H9 (cell line): ENCODE data around the gene NF1. TPM values are rescaled to one million over a fixed set of nuclear protein-coding genes. Genes with fewer than 3 reads are reported as not detected.

ENCODE experiments used
- DNase-seq: peaks from one replicate; pipeline ENCODE4 v3.0.0-alpha.2; 2017
- H2AFZ ChIP-seq: one replicate; pipeline ENCODE4 v1.6.1; 2013; ENCODE audit warnings: mild to moderate bottlenecking, low read length, control low read depth, moderate library complexity
- H2AK5ac ChIP-seq: 2 replicates; pipeline ENCODE4 v1.6.1; 2013; ENCODE audit warnings: low read length, control low read depth, mixed read lengths; ENCODE audit not compliant: insufficient read length
- H2BK120ac ChIP-seq: one replicate; pipeline ENCODE4 v1.6.1; 2013; ENCODE audit warnings: low read depth, mild to moderate bottlenecking, low read length, control low read depth, inconsistent platforms; ENCODE audit not compliant: poor library complexity, severe bottlenecking
- H2BK12ac ChIP-seq: 2 replicates; pipeline ENCODE4 v1.6.1; 2013; ENCODE audit warnings: low read length, control low read depth, mixed read lengths, low read depth; ENCODE audit not compliant: insufficient read length
- H2BK15ac ChIP-seq: 2 replicates; pipeline ENCODE4 v1.6.1; 2013; ENCODE audit warnings: low read depth, low read length, control low read depth
- H2BK20ac ChIP-seq: one replicate; pipeline ENCODE4 v1.6.1; 2013; ENCODE audit warnings: low read depth, mild to moderate bottlenecking, low read length, control low read depth, inconsistent platforms; ENCODE audit not compliant: poor library complexity, severe bottlenecking
- H2BK5ac ChIP-seq: 2 replicates; pipeline ENCODE4 v1.6.1; 2013; ENCODE audit warnings: low read length, control low read depth, mixed read lengths; ENCODE audit not compliant: insufficient read length
- H3K14ac ChIP-seq: 2 replicates; pipeline ENCODE4 v1.6.1; 2013; ENCODE audit warnings: low read length, control low read depth; ENCODE audit not compliant: insufficient read depth
- H3K18ac ChIP-seq: 2 replicates; pipeline ENCODE4 v1.6.1; 2013; ENCODE audit warnings: low read depth, mild to moderate bottlenecking, mixed read lengths, low read length, control low read depth; ENCODE audit not compliant: insufficient read length
- H3K23ac ChIP-seq: 2 replicates; pipeline ENCODE4 v1.6.1; 2013; ENCODE audit warnings: low read length, control low read depth, mixed read lengths, low read depth; ENCODE audit not compliant: insufficient read length
- H3K23me2 ChIP-seq: 2 replicates; pipeline ENCODE4 v1.6.1; 2013; ENCODE audit warnings: low read depth, mild to moderate bottlenecking, mixed read lengths, low read length, control low read depth; ENCODE audit not compliant: insufficient read length, poor library complexity, severe bottlenecking
- H3K27ac ChIP-seq: 2 replicates; pipeline ENCODE4 v1.5.1; 2013; ENCODE audit warnings: low read length, control low read depth, mixed read lengths, low read depth; ENCODE audit not compliant: insufficient read length
- H3K27me3 ChIP-seq: 2 replicates; pipeline ENCODE4 v1.6.1; 2013; ENCODE audit warnings: low read length, control low read depth, inconsistent platforms; ENCODE audit not compliant: insufficient read depth
- H3K4ac ChIP-seq: 2 replicates; pipeline ENCODE4 v1.6.1; 2013; ENCODE audit warnings: low read depth, mild to moderate bottlenecking, control low read depth, inconsistent platforms, low read length, moderate library complexity
- H3K4me1 ChIP-seq: 2 replicates; pipeline ENCODE4 v1.6.1; 2013; ENCODE audit warnings: low read length, control low read depth, inconsistent platforms; ENCODE audit not compliant: insufficient read depth
- H3K4me2 ChIP-seq: 2 replicates; pipeline ENCODE4 v1.6.1; 2013; ENCODE audit warnings: low read length, control low read depth, mixed read lengths; ENCODE audit not compliant: insufficient read length, insufficient read depth
- H3K56ac ChIP-seq: 2 replicates; pipeline ENCODE4 v1.6.1; 2013; ENCODE audit warnings: low read depth, mild to moderate bottlenecking, mixed read lengths, low read length, control low read depth; ENCODE audit not compliant: insufficient read length
- H3K79me1 ChIP-seq: 2 replicates; pipeline ENCODE4 v1.6.1; 2013; ENCODE audit warnings: low read depth, mild to moderate bottlenecking, moderate library complexity, low read length, control low read depth, inconsistent platforms; ENCODE audit not compliant: insufficient read depth, poor library complexity, severe bottlenecking
- H3K79me2 ChIP-seq: 2 replicates; pipeline ENCODE4 v1.6.1; 2013; ENCODE audit warnings: low read length, control low read depth, inconsistent platforms; ENCODE audit not compliant: insufficient read depth
- H3K9ac ChIP-seq: 2 replicates; pipeline ENCODE4 v1.6.1; 2013; ENCODE audit warnings: low read length, control low read depth, mixed read lengths; ENCODE audit not compliant: insufficient read length; ENCODE audit errors: extremely low read depth
- H3K9me3 ChIP-seq: one replicate; pipeline ENCODE4 v1.6.1; 2013; ENCODE audit warnings: low read depth, low read length, inconsistent platforms; ENCODE audit not compliant: control insufficient read depth
- H3T11ph ChIP-seq: one replicate; pipeline ENCODE4 v1.6.1; 2013; ENCODE audit warnings: mild to moderate bottlenecking, low read length, control low read depth, inconsistent platforms
- H4K20me1 ChIP-seq: one replicate; pipeline ENCODE4 v1.6.1; 2013; ENCODE audit not compliant: control insufficient read depth, insufficient read length, insufficient read depth
- H4K5ac ChIP-seq: 2 replicates; pipeline ENCODE4 v1.6.1; 2013; ENCODE audit warnings: low read depth, mild to moderate bottlenecking, mixed read lengths, low read length, control low read depth; ENCODE audit not compliant: insufficient read length
- H4K8ac ChIP-seq: replicated peaks from 2 replicates; pipeline ENCODE4 v1.6.1; 2013; ENCODE audit warnings: low read length, control low read depth, mixed read lengths, low read depth; ENCODE audit not compliant: insufficient read length
- H4K91ac ChIP-seq: 2 replicates; pipeline ENCODE4 v1.6.1; 2013; ENCODE audit warnings: low read depth, mild to moderate bottlenecking, moderate library complexity, mixed read lengths, low read length, control low read depth; ENCODE audit not compliant: insufficient read length
- H3K27ac Mint-ChIP-seq, 3 experiments: 2 replicates in 2 of 3; 3 replicates in 1 of 3; pipeline ENCODE4 v1.8.0; 2020 to 2021; ENCODE audit warnings: mixed read lengths in 3 of 3, mild to moderate bottlenecking in 1 of 3, moderate library complexity in 1 of 3
- H3K27me3 Mint-ChIP-seq: 2 replicates; pipeline ENCODE4 v1.8.0; 2021; ENCODE audit warnings: low read depth, mild to moderate bottlenecking, moderate library complexity, mixed read lengths
- H3K36me3 Mint-ChIP-seq, 3 experiments: 2 replicates in 2 of 3; 3 replicates in 1 of 3; pipeline ENCODE4 v1.8.0; 2020 to 2021; ENCODE audit warnings: low read depth in 3 of 3, mixed read lengths in 3 of 3; ENCODE audit not compliant: insufficient read depth in 1 of 3
- H3K4me1 Mint-ChIP-seq, 2 experiments: 2 replicates each; pipeline ENCODE4 v1.8.0; 2020; ENCODE audit warnings: mixed read lengths in 2 of 2
- H3K4me3 Mint-ChIP-seq, 2 experiments: 2 replicates in 1 of 2; 3 replicates in 1 of 2; pipeline ENCODE4 v1.8.0; 2020 to 2021; ENCODE audit warnings: mild to moderate bottlenecking in 2 of 2, mixed read lengths in 2 of 2, moderate library complexity in 1 of 2
- H3K9me3 Mint-ChIP-seq, 2 experiments: 2 replicates in 1 of 2; 3 replicates in 1 of 2; pipeline ENCODE4 v1.8.0; 2020; ENCODE audit warnings: mild to moderate bottlenecking in 2 of 2, mixed read lengths in 2 of 2, moderate library complexity in 1 of 2
- CTCF ChIP-seq: fragments of 200-600 bp; sonication (generic); conservative IDR thresholded peaks from 3 replicates; pipeline ENCODE4 v1.8.0; 2021; ENCODE audit warnings: antibody characterized with exemption, mild to moderate bottlenecking
- WGBS: extraction: QIAGEN DNeasy Blood & Tissue Kit; methylation state at CpG from one replicate; pipeline ENCODE4 v1.1.7; 2013; ENCODE audit warnings: missing lambda C conversion rate, low lambda C conversion rate, mixed read lengths; ENCODE audit not compliant: insufficient read length; ENCODE audit errors: extremely low coverage; 5-methylcytosine and 5-hydroxymethylcytosine counted together
- total RNA-seq: library from RNA; stranded (reverse); gene quantifications from 2 replicates; pipeline ENCODE4 v1.2.1, GENCODE V29; 2021

Gene NF1
- total RNA-seq, 1 experiment from 2014 or later: 38.1 TPM

- no peak overlapping the region for H2BK12ac ChIP-seq
- peaks cover 18% of the 10 kb centered on the region in 2 experiments for H3K4me1 Mint-ChIP-seq
Observed at GRCh38 chr17:31390748-31391495, 296.1 kb downstream of the NF1 start.

More at GRCh38 chr17:31390748-31391495, 296.1 kb downstream of the NF1 start:
- Mint-ChIP-seq H3K4me3 (peak overlapping the region; percentile 70 to 84), H3K36me3 (peaks cover 0 to 1% (median 0%) of the 10 kb centered on the region in 3 experiments; a peak in 2 of 7 replicates), H3K9me3 (no peaks in the 10 kb centered on the region), H3K27ac (no peak overlapping the region), H3K27me3 (peaks cover 56% of the 10 kb centered on the region)
- H3K79me1 ChIP-seq: no peaks in the 10 kb centered on the region
- no peak overlapping the region for H3K9ac ChIP-seq
- no peak overlapping the region for H4K91ac ChIP-seq
- peaks cover 3% of the 10 kb centered on the region for H4K20me1 ChIP-seq
- no peaks in the 10 kb centered on the region for H3K79me2 ChIP-seq
- no peaks in the 10 kb centered on the region for H3K9me3 ChIP-seq
- H3K4me2 ChIP-seq: peak overlapping the region; percentile 73
- no peak for TF ChIP-seq CTCF
- no peak overlapping the region for H2BK5ac ChIP-seq
- no CpG with 5 or more reads among the region's 56 CpGs for WGBS
- no peak overlapping the region for H2AFZ ChIP-seq
- no peak overlapping the region for H2AK5ac ChIP-seq
- no peak overlapping the region for H2BK120ac ChIP-seq
- H3T11ph ChIP-seq: no peak overlapping the region
- H3K27ac ChIP-seq: no peak overlapping the region
- peak; percentile 69 for DNase-seq
- H3K4me1 ChIP-seq: peaks cover 3% of the 10 kb centered on the region; the same call in 1 of the 2 replicates
- H3K27me3 ChIP-seq: no peaks in the 10 kb centered on the region; the same call in 1 of the 2 replicates
- peaks cover 13% of the 10 kb centered on the region for H3K23me2 ChIP-seq
- no peak overlapping the region for H3K18ac ChIP-seq
- H3K14ac ChIP-seq: 0 out of 2 replicates have a peak overlapping the region, but pooled peaks have one; percentile 3
- H2BK20ac ChIP-seq: no peak overlapping the region
- no peak overlapping the region for H3K56ac ChIP-seq
- no peak overlapping the region for H4K5ac ChIP-seq
- H4K8ac ChIP-seq: no peak overlapping the region
- H3K23ac ChIP-seq: no peak overlapping the region
- H2BK15ac ChIP-seq: no peak overlapping the region
- no peak overlapping the region for H3K4ac ChIP-seq
